MM.1S (cell line): Measurements from ENCODE around the gene CPAMD8.

Source experiments
- DNase-seq: peaks from one replicate; pipeline ENCODE4 v3.0.0-alpha.2; 2015
- H2AFZ ChIP-seq: fragments of 300-600 bp; sonication (generic); 2 replicates; pipeline ENCODE4 v1.6.0; 2016; ENCODE audit warnings: antibody characterized with exemption, low read length
- H3F3A ChIP-seq: fragments of 300-600 bp; sonication (generic); 2 replicates; pipeline ENCODE4 v1.6.1; 2016; ENCODE audit warnings: mild to moderate bottlenecking, antibody characterized with exemption, low read length, moderate library complexity, mixed read lengths; ENCODE audit not compliant: insufficient read depth
- H3K27ac ChIP-seq: fragments of 300-600 bp; sonication (generic); 2 replicates; pipeline ENCODE4 v1.5.1; 2016; ENCODE audit warnings: mild to moderate bottlenecking, low read length
- H3K27me3 ChIP-seq: fragments of 300-600 bp; sonication (generic); replicated peaks from 2 replicates; pipeline ENCODE4 v1.6.0; 2016; ENCODE audit warnings: low read length; ENCODE audit not compliant: insufficient read depth
- H3K36me3 ChIP-seq: fragments of 300-600 bp; sonication (generic); replicated peaks from 2 replicates; pipeline ENCODE4 v1.6.1; 2016; ENCODE audit warnings: mild to moderate bottlenecking, low read length, mixed read lengths; ENCODE audit not compliant: insufficient read depth
- H3K4me1 ChIP-seq: fragments of 300-600 bp; sonication (generic); 2 replicates; pipeline ENCODE4 v1.6.1; 2016; ENCODE audit warnings: low read length, mixed read lengths
- H3K4me2 ChIP-seq: fragments of 300-600 bp; sonication (generic); 2 replicates; pipeline ENCODE4 v1.6.0; 2016; ENCODE audit warnings: low read depth, low read length
- H3K4me3 ChIP-seq: fragments of 300-600 bp; sonication (generic); 2 replicates; pipeline ENCODE4 v1.5.1; 2016; ENCODE audit warnings: low read length, mixed read lengths
- H3K79me2 ChIP-seq: fragments of 300-600 bp; sonication (generic); 2 replicates; pipeline ENCODE4 v1.6.1; 2016; ENCODE audit warnings: mixed run types, low read length, mixed read lengths
- H3K9ac ChIP-seq: fragments of 300-600 bp; sonication (generic); 2 replicates; pipeline ENCODE4 v1.6.1; 2016; ENCODE audit warnings: low read length, mixed read lengths
- H3K9me2 ChIP-seq: fragments of 300-600 bp; sonication (generic); replicated peaks from 2 replicates; pipeline ENCODE4 v1.6.1; 2016; ENCODE audit warnings: mild to moderate bottlenecking, low read length, mixed read lengths; ENCODE audit not compliant: insufficient read depth
- H3K9me3 ChIP-seq: fragments of 300-600 bp; sonication (generic); replicated peaks from 2 replicates; pipeline ENCODE4 v1.6.1; 2016; ENCODE audit warnings: mild to moderate bottlenecking, low read length, mixed read lengths; ENCODE audit not compliant: insufficient read depth
- H4K20me1 ChIP-seq: fragments of 300-600 bp; sonication (generic); 2 replicates; pipeline ENCODE4 v1.6.1; 2016; ENCODE audit warnings: mild to moderate bottlenecking, low read length, moderate library complexity, mixed read lengths; ENCODE audit not compliant: insufficient read depth
- CTCF ChIP-seq: fragments of 300-600 bp; sonication (generic); IDR thresholded peaks from 2 replicates; pipeline ENCODE4 v1.5.1; 2016; ENCODE audit warnings: antibody characterized with exemption, low read length, mixed read lengths
- EZH2 ChIP-seq: fragments of 300-600 bp; sonication (generic); optimal IDR thresholded peaks from 2 replicates; pipeline ENCODE3; 2017; ENCODE audit warnings: low read depth, mild to moderate bottlenecking, antibody characterized with exemption, low read length, mixed read lengths
- EZH2phosphoT487 ChIP-seq: fragments of 300-600 bp; sonication (generic); IDR thresholded peaks from 2 replicates; pipeline ENCODE4 v1.6.1; 2018; ENCODE audit warnings: antibody characterized with exemption, low read length

CPAMD8 gene

GRCh38 chr19:17026706-17027534 is at the start of gene CPAMD8:
TSS of gene CPAMD8 (minus strand) at chr19:17026810. CDS start at chr19:17026642, 168 bp downstream.
- no peaks in the 10 kb centered on the region for H4K20me1 ChIP-seq
- H3K9me2 ChIP-seq, result no peaks in the 10 kb centered on the region
- no peaks in the 10 kb centered on the region for H3K36me3 ChIP-seq
- no peak within 1 kb of the TSS for H3K4me2 ChIP-seq
- no peaks in the 10 kb centered on the region for H3F3A ChIP-seq
- no peak within 1 kb of the TSS for H2AFZ ChIP-seq
- no peaks in the 10 kb centered on the region for H3K4me1 ChIP-seq
- peaks cover 75% of the 10 kb centered on the region for H3K27me3 ChIP-seq
- H3K27ac ChIP-seq, result no peak within 1 kb of the TSS
- H3K4me3 ChIP-seq, result no peak within 1 kb of the TSS
- H3K79me2 ChIP-seq, result no peaks in the 10 kb centered on the region
- no peaks in the 10 kb centered on the region for H3K9me3 ChIP-seq
- no peak for DNase-seq
- no peak within 1 kb of the TSS for H3K9ac ChIP-seq
- TF ChIP-seq EZH2phosphoT487 (no peak), EZH2 (no peak), CTCF (no peak)

- peak; percentile 31 for DNase-seq
- no peak overlapping the region for H3K27ac ChIP-seq
- H3K79me2 ChIP-seq, result peaks cover 82% of the 10 kb centered on the region
- H3K9ac ChIP-seq, result peak overlapping the region; percentile 75
- H3K9me2 ChIP-seq, result no peaks in the 10 kb centered on the region
- H3K4me1 ChIP-seq, result peaks cover 22% of the 10 kb centered on the region
- TF ChIP-seq CTCF (no peak), EZH2phosphoT487 (no peak), EZH2 (no peak)
- no peaks in the 10 kb centered on the region for H3K9me3 ChIP-seq
- no peaks in the 10 kb centered on the region for H4K20me1 ChIP-seq
- H3K36me3 ChIP-seq, result no peaks in the 10 kb centered on the region; the same call in 1 of the 2 replicates
- H3K4me2 ChIP-seq, result peak overlapping the region; percentile 96
- H3K27me3 ChIP-seq, result no peaks in the 10 kb centered on the region
- H3F3A ChIP-seq, result peaks cover 38% of the 10 kb centered on the region
- peak overlapping the region; percentile 81 for H3K4me3 ChIP-seq
- peak overlapping the region; percentile 75 for H2AFZ ChIP-seq
Measured at GRCh38 chr19:17075864-17076542, 49.4 kb upstream of the CPAMD8 start.

GRCh38 chr19:17075035-17075863 is 48.6 kb upstream of the CPAMD8 start, which contains the start of the genes HAUS8 and MYO9B:
TSS of gene HAUS8 (minus strand) at chr19:17075452. CDS start at chr19:17075422, 30 bp downstream.
TSS of gene MYO9B (plus strand) at chr19:17075777. CDS start at chr19:17101718, 25,941 bp downstream.
- Histone ChIP-seq H3K4me3 (peak within 1 kb of the TSS; percentile 88), H3K27me3 (no peaks in the 10 kb centered on the region), H3K4me1 (peaks cover 17% of the 10 kb centered on the region), H2AFZ (peak within 1 kb of the TSS; percentile 75), H3K9me2 (no peaks in the 10 kb centered on the region), H4K20me1 (no peaks in the 10 kb centered on the region), H3K79me2 (peaks cover 77% of the 10 kb centered on the region), H3K9me3 (no peaks in the 10 kb centered on the region), H3K36me3 (no peaks in the 10 kb centered on the region; the same call in 1 of the 2 replicates), H3F3A (peaks cover 31% of the 10 kb centered on the region), H3K9ac (peak within 1 kb of the TSS; percentile 85), H3K4me2 (peak within 1 kb of the TSS; percentile 96), H3K27ac (peak within 1 kb of the TSS; percentile 65)
- peak; percentile 99 for DNase-seq
- TF ChIP-seq CTCF (no peak), EZH2 (no peak), EZH2phosphoT487 (no peak)
